ENCODE results near the gene LRIT2. TPM values are rescaled to one million over a fixed set of nuclear protein-coding genes. Genes with fewer than 3 reads are reported as not detected.

LRIT2 gene
- total RNA-seq, 1 donor, result not detected

DNA sequence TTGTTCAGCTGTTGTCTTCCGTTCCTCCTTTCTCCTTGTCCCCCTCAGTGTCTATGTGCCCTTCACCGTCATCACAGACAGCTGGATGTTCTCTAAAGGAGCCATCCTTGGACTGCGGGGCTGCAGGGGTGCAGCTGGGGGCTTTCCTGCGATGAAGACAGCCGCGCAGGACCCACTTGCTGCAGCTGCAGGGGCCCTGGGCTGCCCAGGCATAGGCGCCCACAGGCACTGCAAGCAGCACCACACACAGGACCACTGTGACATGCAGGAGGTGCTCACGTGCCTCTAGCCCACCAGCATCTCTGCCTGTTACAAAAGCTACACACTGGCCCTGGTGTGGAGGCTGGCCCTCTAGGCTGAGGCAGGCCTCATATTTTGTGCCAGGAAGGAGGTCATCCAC is 3.4 kb downstream of the LRIT2 start:
- Histone ChIP-seq H4K20me1 (ENCODE audit: insufficient read depth, low read length) (no peaks in the 10 kb centered on the region), H3K9me3 (ENCODE audit: low read depth, low read length) (no peaks in the 10 kb centered on the region), H3K4me1 (ENCODE audit: insufficient read depth, low read length) (no peaks in the 10 kb centered on the region), H3K36me3 (ENCODE audit: insufficient read depth, low read length) (no peaks in the 10 kb centered on the region), H2AFZ (ENCODE audit: low read length) (no peak overlapping the region), H3K4me3 (ENCODE audit: insufficient read depth, low read length) (no peak overlapping the region), H3K4me2 (ENCODE audit: insufficient read depth, low read length) (no peak overlapping the region), H3K27ac (ENCODE audit: low read depth, low read length) (no peak overlapping the region), H3K27me3 (ENCODE audit: insufficient read depth, low read length) (no peaks in the 10 kb centered on the region), H3K79me2 (ENCODE audit: insufficient read depth, low read length) (no peaks in the 10 kb centered on the region)
- TF ChIP-seq, protein P1, sequence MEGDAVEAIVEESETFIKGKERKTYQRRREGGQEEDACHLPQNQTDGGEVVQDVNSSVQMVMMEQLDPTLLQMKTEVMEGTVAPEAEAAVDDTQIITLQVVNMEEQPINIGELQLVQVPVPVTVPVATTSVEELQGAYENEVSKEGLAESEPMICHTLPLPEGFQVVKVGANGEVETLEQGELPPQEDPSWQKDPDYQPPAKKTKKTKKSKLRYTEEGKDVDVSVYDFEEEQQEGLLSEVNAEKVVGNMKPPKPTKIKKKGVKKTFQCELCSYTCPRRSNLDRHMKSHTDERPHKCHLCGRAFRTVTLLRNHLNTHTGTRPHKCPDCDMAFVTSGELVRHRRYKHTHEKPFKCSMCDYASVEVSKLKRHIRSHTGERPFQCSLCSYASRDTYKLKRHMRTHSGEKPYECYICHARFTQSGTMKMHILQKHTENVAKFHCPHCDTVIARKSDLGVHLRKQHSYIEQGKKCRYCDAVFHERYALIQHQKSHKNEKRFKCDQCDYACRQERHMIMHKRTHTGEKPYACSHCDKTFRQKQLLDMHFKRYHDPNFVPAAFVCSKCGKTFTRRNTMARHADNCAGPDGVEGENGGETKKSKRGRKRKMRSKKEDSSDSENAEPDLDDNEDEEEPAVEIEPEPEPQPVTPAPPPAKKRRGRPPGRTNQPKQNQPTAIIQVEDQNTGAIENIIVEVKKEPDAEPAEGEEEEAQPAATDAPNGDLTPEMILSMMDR (IDR thresholded peaks at IDR 0.05; ENCODE audit: extremely low read depth, low read depth, low read length), result no peak
- DNase-seq (ENCODE audit: insufficient read length, low spot score, missing footprints), result no peak

DNA sequence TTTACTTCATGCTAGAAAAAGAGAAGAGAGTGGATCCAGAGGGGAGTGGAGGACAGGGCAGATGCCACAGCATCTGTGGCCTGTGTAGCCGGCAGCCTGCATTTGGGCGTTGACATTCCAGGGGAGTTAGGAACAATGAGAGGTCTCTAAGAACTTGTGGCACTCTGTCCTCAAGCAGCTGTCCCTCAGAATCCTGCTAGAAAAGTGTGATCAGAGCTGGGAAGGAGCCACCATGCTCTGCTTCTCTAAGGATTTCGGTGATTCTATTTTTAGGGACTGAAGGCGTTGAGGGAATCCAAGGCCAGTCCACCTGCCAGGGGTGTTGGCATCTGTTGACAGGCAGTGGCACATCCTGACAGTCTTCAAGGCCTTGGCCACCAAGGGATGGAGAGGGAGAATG is 7.6 kb downstream of the LRIT2 start:
- no peak overlapping the region for H3K4me3 ChIP-seq (ENCODE audit: insufficient read depth, low read length)
- no peak overlapping the region for H2AFZ ChIP-seq (ENCODE audit: low read length)
- no peak for DNase-seq (ENCODE audit: insufficient read length, low spot score, missing footprints)
- TF ChIP-seq, protein P1 (IDR thresholded peaks at IDR 0.05; ENCODE audit: extremely low read depth, low read depth, low read length), result no peak
- H3K9me3 ChIP-seq (ENCODE audit: low read depth, low read length), result no peaks in the 10 kb centered on the region
- no peaks in the 10 kb centered on the region for H3K36me3 ChIP-seq (ENCODE audit: insufficient read depth, low read length)
- H3K27me3 ChIP-seq (ENCODE audit: insufficient read depth, low read length), result no peaks in the 10 kb centered on the region
- no peak overlapping the region for H3K27ac ChIP-seq (ENCODE audit: low read depth, low read length)
- no peaks in the 10 kb centered on the region for H3K79me2 ChIP-seq (ENCODE audit: insufficient read depth, low read length)
- no peak overlapping the region for H3K4me2 ChIP-seq (ENCODE audit: insufficient read depth, low read length)
- H3K4me1 ChIP-seq (ENCODE audit: insufficient read depth, low read length), result no peaks in the 10 kb centered on the region
- no peaks in the 10 kb centered on the region for H4K20me1 ChIP-seq (ENCODE audit: insufficient read depth, low read length)

DNA sequence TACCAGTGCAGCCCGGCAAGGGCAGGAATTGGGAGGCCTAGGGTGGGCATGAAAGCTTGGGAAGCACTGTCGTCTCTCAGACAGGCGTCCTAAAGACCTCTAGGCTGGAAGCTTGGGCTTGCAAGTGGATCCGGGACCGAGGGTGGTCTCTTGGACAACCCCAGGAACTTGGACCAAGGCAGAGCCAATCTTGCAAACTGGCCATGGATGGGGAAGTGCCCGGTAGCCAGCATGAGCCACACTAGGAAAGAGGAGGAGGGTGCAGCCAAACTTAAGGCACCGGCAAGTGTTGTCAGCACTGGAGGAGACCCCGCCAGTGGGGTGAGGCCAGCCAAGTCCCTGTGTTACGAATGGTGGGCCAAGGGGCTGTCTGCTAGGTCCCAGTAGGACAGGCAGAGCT is 8.5 kb downstream of the LRIT2 start:
- H4K20me1 ChIP-seq (ENCODE audit: insufficient read depth, low read length), result no peaks in the 10 kb centered on the region
- no peaks in the 10 kb centered on the region for H3K9me3 ChIP-seq (ENCODE audit: low read depth, low read length)
- H3K4me1 ChIP-seq (ENCODE audit: insufficient read depth, low read length), result no peaks in the 10 kb centered on the region
- no peak overlapping the region for H2AFZ ChIP-seq (ENCODE audit: low read length)
- no peaks in the 10 kb centered on the region for H3K27me3 ChIP-seq (ENCODE audit: insufficient read depth, low read length)
- H3K4me2 ChIP-seq (ENCODE audit: insufficient read depth, low read length), result no peak overlapping the region
- H3K79me2 ChIP-seq (ENCODE audit: insufficient read depth, low read length), result no peaks in the 10 kb centered on the region
- H3K36me3 ChIP-seq (ENCODE audit: insufficient read depth, low read length), result no peaks in the 10 kb centered on the region
- no peak overlapping the region for H3K4me3 ChIP-seq (ENCODE audit: insufficient read depth, low read length)
- TF ChIP-seq, protein P1 (IDR thresholded peaks at IDR 0.05; ENCODE audit: extremely low read depth, low read depth, low read length), result no peak
- no peak for DNase-seq (ENCODE audit: insufficient read length, low spot score, missing footprints)
- no peak overlapping the region for H3K27ac ChIP-seq (ENCODE audit: low read depth, low read length)

DNA sequence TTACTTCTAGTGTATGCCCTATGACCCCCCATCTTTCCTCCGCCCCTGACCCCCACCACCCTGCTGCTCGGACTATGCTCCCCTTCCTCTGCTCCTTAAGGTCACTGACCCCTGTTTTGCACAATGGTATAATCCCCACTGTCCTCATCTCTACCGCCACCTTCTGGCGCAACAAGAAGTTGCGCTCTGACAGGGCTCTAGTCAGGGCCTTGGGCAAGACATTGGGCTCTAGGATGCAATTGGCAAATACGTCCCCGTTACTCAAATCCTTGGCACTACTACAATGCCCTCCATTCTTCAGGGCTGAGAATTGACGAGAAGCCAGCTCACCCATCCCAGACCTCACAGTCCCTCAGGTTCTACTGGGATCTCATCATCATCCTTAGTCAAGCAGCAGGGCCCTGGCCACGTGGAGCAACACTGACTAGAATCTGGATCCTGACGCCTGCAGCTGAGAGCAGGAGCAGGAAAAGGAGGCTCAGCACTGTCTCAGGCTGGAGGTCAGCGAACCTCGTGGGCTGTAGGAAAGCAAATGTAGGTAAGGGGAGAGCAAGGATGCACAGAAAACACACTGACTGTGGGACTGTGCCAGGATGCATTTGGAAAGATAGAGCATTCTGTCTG is 10.6 kb downstream of the LRIT2 start:
- no peaks in the 10 kb centered on the region for H3K27me3 ChIP-seq (ENCODE audit: insufficient read depth, low read length)
- no peaks in the 10 kb centered on the region for H3K36me3 ChIP-seq (ENCODE audit: insufficient read depth, low read length)
- no peak overlapping the region for H3K4me2 ChIP-seq (ENCODE audit: insufficient read depth, low read length)
- no peaks in the 10 kb centered on the region for H3K79me2 ChIP-seq (ENCODE audit: insufficient read depth, low read length)
- H3K27ac ChIP-seq (ENCODE audit: low read depth, low read length), result no peak overlapping the region
- no peaks in the 10 kb centered on the region for H3K4me1 ChIP-seq (ENCODE audit: insufficient read depth, low read length)
- H2AFZ ChIP-seq (ENCODE audit: low read length), result no peak overlapping the region
- H3K4me3 ChIP-seq (ENCODE audit: insufficient read depth, low read length), result no peak overlapping the region
- no peaks in the 10 kb centered on the region for H3K9me3 ChIP-seq (ENCODE audit: low read depth, low read length)
- no peak for DNase-seq (ENCODE audit: insufficient read length, low spot score, missing footprints)
- H4K20me1 ChIP-seq (ENCODE audit: insufficient read depth, low read length), result no peaks in the 10 kb centered on the region
- TF ChIP-seq, protein P1 (IDR thresholded peaks at IDR 0.05; ENCODE audit: extremely low read depth, low read depth, low read length), result peak; percentile 40

Data from osteoblast (primary cell).